HG02588 (cell line): ENCODE results near the gene HYCC1.
"Not testable (repeated sequence)": the region's sequence is repeated elsewhere in the genome, so short reads cannot be mapped to it uniquely, and the experiment has no call there.

Source experiments
- ATAC-seq: cut with Tn5 transposase; IDR thresholded peaks from one replicate; pipeline ENCODE4 v1.9.1; 2021; ENCODE audit warnings: mild to moderate bottlenecking, moderate library complexity; ENCODE audit not compliant: unreplicated experiment

Gene HYCC1

DNA sequence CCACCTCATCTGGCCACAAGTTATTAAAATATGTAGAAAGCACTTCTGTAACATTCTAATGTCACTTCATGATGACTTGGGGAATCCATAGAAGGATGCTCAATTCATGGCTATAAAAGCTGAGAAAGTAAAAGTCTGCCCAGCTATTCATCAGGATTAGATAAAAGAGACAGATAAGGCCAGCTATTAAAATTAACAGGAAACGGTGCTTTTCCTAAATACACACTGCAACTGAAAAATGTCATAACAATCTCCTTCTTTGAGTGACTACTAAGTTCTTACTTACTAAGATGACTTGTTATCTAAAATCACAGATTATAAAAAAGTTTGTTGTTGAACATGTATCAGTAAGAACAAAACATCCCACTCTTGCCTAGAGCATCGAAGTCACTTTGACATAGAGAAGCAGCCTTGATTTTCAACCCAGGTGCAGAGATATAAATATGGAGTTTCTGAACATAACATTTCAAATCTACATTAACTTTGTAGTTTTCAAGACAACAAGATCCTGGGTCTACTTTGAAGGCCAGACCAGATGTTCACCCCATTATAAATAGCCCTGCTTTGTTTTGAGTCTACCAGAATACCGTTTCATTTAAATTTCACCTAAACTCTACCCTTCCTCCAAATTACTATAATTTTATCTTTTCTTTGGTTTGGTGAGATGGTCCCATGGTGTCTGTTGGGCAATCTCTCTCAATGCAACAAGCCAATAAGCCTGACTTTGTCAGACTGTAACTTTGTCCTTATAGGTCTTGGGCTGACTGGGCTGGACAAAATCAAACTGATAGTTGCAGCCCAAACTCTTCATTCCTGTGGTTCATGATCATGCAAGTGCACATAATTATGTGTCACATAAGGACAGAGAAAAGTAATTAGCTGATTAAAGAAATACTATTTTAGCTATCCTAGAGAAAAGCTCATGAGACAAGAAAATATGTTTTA, 24.0 kb downstream of the HYCC1 start:
- no peak for ATAC-seq

- ATAC-seq: no peak
Observed at GRCh38 chr7:22985436-22985835, 28.5 kb downstream of the HYCC1 start.

DNA sequence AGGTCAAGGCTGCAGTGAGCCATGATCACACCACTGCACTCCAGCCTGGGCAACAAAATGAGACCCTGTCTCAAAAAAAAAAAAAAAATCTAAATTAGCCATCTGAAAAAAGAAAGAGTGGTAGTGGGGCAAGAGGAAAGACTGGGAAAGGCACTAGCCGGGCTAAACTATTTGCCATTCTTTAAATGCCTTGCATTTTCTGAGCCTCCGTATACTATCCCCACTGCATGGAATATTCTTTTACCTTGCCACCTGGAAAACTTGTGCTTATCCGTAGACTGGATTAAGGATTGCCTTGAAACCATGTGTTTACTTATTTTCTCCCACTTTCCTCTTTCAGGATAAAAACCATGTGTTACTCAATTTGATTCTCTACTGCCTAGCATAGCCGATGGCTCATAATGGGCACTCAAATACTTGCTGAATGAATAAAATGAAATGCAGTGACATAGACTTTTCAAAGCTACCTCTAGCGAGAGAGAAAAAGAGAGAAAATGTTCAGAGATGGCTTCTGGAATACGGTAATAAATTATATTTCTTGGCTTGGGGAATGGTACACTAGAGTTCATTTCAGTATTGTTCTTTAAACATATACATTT, 30.6 kb downstream of the HYCC1 start:
- no peak for ATAC-seq

GRCh38 chr7:22980422-22980821, 33.5 kb downstream of the HYCC1 start:
- no peak for ATAC-seq

GRCh38 chr7:22979861-22980260, 34.1 kb downstream of the HYCC1 start:
- ATAC-seq: no peak

DNA sequence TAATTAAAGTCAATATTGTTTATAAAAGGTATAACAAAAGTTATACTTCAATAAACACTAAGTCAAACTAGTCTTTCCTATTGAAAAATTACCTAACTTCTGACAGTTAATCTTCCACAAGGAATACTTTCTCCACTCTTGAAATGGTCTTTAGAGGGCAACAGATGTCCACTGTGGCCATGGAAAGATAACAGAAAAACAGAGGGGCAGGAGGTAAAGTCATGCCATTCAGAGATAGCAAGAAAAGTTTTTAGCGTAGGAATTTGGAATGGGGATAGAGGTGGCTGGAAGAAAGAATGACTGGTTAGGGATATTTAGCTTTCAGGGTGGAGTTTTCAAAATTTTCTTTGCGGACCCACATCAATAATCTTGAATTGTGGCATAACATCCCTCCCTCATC, 34.7 kb downstream of the HYCC1 start:
- no peak for ATAC-seq

DNA sequence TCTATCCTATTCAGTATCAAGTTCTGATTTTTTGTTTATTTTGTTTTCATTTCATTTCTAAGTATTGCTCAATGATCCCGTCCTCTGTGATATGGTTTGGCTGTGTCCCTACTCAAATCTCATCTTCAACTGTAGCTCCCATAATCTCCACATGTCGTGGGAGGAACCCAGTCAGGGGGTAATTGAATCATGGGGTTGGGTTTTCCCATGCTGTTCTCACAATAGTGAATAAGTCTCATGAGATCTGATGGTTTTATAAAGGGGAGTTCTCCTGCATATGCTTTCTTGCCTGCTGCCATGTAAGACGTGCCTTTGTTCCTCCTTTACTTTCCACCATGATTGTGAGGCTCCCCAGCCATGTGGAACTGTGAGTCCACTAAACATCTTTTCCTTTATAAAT, 39.3 kb downstream of the HYCC1 start:
- not testable (repeated sequence) for ATAC-seq

DNA sequence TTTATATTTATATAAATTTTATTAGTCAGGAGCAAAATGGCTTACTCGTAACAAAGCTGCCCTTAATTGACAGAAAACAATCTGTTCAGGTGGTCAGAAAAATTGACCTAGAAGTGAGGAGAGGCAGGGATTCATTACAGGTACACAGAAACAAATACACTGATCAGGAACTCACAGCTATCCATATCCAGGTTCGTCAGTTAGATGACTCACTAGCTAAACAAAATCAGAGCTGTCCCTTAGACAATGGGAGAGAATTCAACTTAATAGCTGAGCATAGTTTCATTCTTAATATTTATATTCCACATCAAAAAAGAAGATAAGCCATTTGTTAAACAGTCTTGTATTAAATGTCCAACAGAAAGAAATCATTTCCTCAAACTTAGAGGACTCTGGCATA, 41.7 kb downstream of the HYCC1 start:
- ATAC-seq: no peak

DNA sequence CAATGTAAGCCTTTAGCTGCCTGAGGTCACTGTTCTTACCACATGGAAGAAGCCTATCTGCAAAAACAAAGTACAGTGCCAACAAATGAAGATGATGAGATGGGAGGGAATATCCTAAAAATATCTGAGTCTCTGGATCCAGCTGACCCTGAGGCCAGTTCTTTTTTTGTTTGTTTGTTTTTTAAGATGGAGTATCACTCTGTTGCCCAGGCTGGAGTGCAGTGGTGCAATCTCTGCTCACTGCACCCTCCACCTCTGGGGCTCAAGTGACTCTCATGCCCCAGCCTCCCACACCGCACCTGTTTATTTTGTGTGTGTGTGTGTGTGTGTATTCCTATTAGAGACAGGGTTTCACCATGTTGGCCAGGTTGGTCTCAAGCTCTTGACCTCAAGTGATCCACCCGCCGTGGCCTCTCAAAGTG, 44.9 kb downstream of the HYCC1 start:
- no peak for ATAC-seq
